Breast epithelium (tissue), 4 donors: ENCODE measurements around the gene CHL1. TPM values are rescaled to one million over a fixed set of nuclear protein-coding genes. Genes with fewer than 3 reads are reported as not detected.

Source experiments
- DNase-seq, 2 donors: peaks; one replicate each; pipeline ENCODE4 v3.0.0-alpha.2; 2019; ENCODE audit warnings: low spot score in 2 of 2
- H3K27ac ChIP-seq, 2 donors: fragments of 200-600 bp; sonication (generic) in 1 of 2; one replicate each; pipeline ENCODE4 v1.5.1; 2016 to 2019; ENCODE audit warnings: mild to moderate bottlenecking in 1 of 2
- H3K27me3 ChIP-seq, 2 donors: fragments of 200-600 bp; sonication (generic) in 1 of 2; one replicate each; pipeline versions ENCODE4 v1.5.1 to v1.6.0; 2017 to 2019; ENCODE audit warnings: control low read depth in 1 of 2, mild to moderate bottlenecking in 1 of 2
- H3K36me3 ChIP-seq: fragments of 200-600 bp; one replicate; pipeline ENCODE4 v1.5.1; 2019
- H3K4me1 ChIP-seq, 2 donors: fragments of 200-600 bp; sonication (generic); one replicate each; pipeline ENCODE4 v1.5.1; 2016 to 2019; ENCODE audit warnings: control low read depth in 1 of 2
- H3K4me3 ChIP-seq, 3 donors: fragments of 200-600 bp; sonication (generic); 1 replicate in 2 of 3; 2 replicates in 1 of 3; pipeline ENCODE4 v1.5.1; 2016 to 2019; ENCODE audit warnings: mild to moderate bottlenecking in 3 of 3, moderate library complexity in 2 of 3
- H3K9me3 ChIP-seq, 2 donors: fragments of 200-600 bp; sonication (generic) in 1 of 2; one replicate each; pipeline ENCODE4 v1.5.1; 2016 to 2019; ENCODE audit warnings: control low read depth in 1 of 2
- CTCF ChIP-seq, 3 donors: fragments of 450-650 bp; IDR thresholded peaks; one replicate each; pipeline ENCODE4 v1.5.1; 2016 to 2017; ENCODE audit warnings: antibody characterized with exemption in 3 of 3, mild to moderate bottlenecking in 3 of 3, moderate library complexity in 3 of 3
- POLR2A ChIP-seq: fragments of 450-650 bp; IDR thresholded peaks from one replicate; pipeline ENCODE4 v1.6.1; 2016; ENCODE audit warnings: antibody characterized with exemption, mild to moderate bottlenecking, moderate library complexity
- POLR2AphosphoS5 ChIP-seq, 3 donors: sonication (generic); formaldehyde crosslinking; IDR thresholded peaks; one replicate each; pipeline ENCODE4 v1.6.1; 2017; ENCODE audit warnings: antibody characterized with exemption in 3 of 3
- intact Hi-C: fragments of 100-400 bp; cut with DNase I; formaldehyde crosslinking; loops from one replicate; pipeline ENCODE4 v1.15.1; 2023; ENCODE audit warnings: low total_unique reads
- total RNA-seq, 3 donors: library from RNA; depleted of rRNA; stranded (reverse); fragments of >200 nt; gene quantifications; one replicate each; pipeline ENCODE4 v1.1.0, GENCODE V29; 2016

CHL1 gene
- total RNA-seq, 3 donors from 2014 or later = 34.8 to 49.8 (median 40.3) TPM

- intact Hi-C loops = no loop called here
Measured at GRCh38 chr3:299590-300301, 103.2 kb downstream of the CHL1 start.

GRCh38 chr3:307182-307581 is 110.6 kb downstream of the CHL1 start:
- intact Hi-C loops = no loop called here
- H3K4me3 ChIP-seq = no peak overlapping the region
- no peaks in the 10 kb centered on the region for H3K9me3 ChIP-seq
- no peak overlapping the region for H3K27ac ChIP-seq
- H3K4me1 ChIP-seq = no peaks in the 10 kb centered on the region
- H3K27me3 ChIP-seq = no peaks in the 10 kb centered on the region
- H3K36me3 ChIP-seq = no peaks in the 10 kb centered on the region
- no peak for DNase-seq
- TF ChIP-seq CTCF (IDR thresholded peaks at IDR 0.05) = no peak
- TF ChIP-seq POLR2AphosphoS5 (IDR thresholded peaks at IDR 0.05) = no peak
- no peak for TF ChIP-seq POLR2A

More at GRCh38 chr3:299590-300301, 103.2 kb downstream of the CHL1 start:
- no peaks in the 10 kb centered on the region for H3K36me3 ChIP-seq
- DNase-seq = no peak
- H3K27me3 ChIP-seq = no peaks in the 10 kb centered on the region
- no peak overlapping the region for H3K27ac ChIP-seq
- TF ChIP-seq POLR2A (no peak), POLR2AphosphoS5 (IDR thresholded peaks at IDR 0.05) (no peak), CTCF (IDR thresholded peaks at IDR 0.05) (no peak)
- H3K4me1 ChIP-seq = no peaks in the 10 kb centered on the region
- H3K9me3 ChIP-seq = no peaks in the 10 kb centered on the region
- H3K4me3 ChIP-seq = no peak overlapping the region

- Histone ChIP-seq H3K27me3 (no peaks in the 10 kb centered on the region), H3K4me1 (no peaks in the 10 kb centered on the region), H3K27ac (no peak overlapping the region), H3K4me3 (peak overlapping the region in 1 of 3 donors; percentile 19), H3K36me3 (no peaks in the 10 kb centered on the region), H3K9me3 (no peaks in the 10 kb centered on the region)
- DNase-seq = no peak
- intact Hi-C loops = no loop called here
- TF ChIP-seq POLR2AphosphoS5 (IDR thresholded peaks at IDR 0.05) (no peak), CTCF (IDR thresholded peaks at IDR 0.05) (no peak), POLR2A (no peak)
Measured at GRCh38 chr3:308597-309321, 112.2 kb downstream of the CHL1 start.

- H3K4me1 ChIP-seq = no peaks in the 10 kb centered on the region
- DNase-seq = no peak
- no peaks in the 10 kb centered on the region for H3K9me3 ChIP-seq
- intact Hi-C loops = no loop called here
- no peaks in the 10 kb centered on the region for H3K27me3 ChIP-seq
- no peak for TF ChIP-seq CTCF (IDR thresholded peaks at IDR 0.05)
- no peak for TF ChIP-seq POLR2AphosphoS5 (IDR thresholded peaks at IDR 0.05)
- no peak for TF ChIP-seq POLR2A
- H3K27ac ChIP-seq = no peak overlapping the region
- H3K4me3 ChIP-seq = no peak overlapping the region
- H3K36me3 ChIP-seq = no peaks in the 10 kb centered on the region
Measured at GRCh38 chr3:312160-312733, 115.7 kb downstream of the CHL1 start.

- DNase-seq = no peak
- H3K4me3 ChIP-seq = no peak overlapping the region
- no peaks in the 10 kb centered on the region for H3K9me3 ChIP-seq
- intact Hi-C loops = no loop called here
- no peaks in the 10 kb centered on the region for H3K4me1 ChIP-seq
- no peaks in the 10 kb centered on the region for H3K27me3 ChIP-seq
- H3K36me3 ChIP-seq = no peaks in the 10 kb centered on the region
- no peak for TF ChIP-seq POLR2AphosphoS5 (IDR thresholded peaks at IDR 0.05)
- H3K27ac ChIP-seq = no peak overlapping the region
Measured at GRCh38 chr3:312911-313310, 116.3 kb downstream of the CHL1 start.
